Suprapubic skin (tissue), 4 donors: ENCODE results near the gene BIRC3. TPM values are rescaled to one million over a fixed set of nuclear protein-coding genes. Genes with fewer than 3 reads are reported as not detected.
A peak's percentile ranks its signal among the peaks of the same experiment; 100 is the strongest.

Experiments used
- DNase-seq, 2 donors: peaks; one replicate each; pipeline ENCODE4 v3.0.0-alpha.2; 2019; ENCODE audit warnings: low spot score in 2 of 2
- H3K27ac ChIP-seq: fragments of 200-600 bp; sonication (generic); one replicate; pipeline ENCODE4 v1.5.1; 2019
- H3K27me3 ChIP-seq: fragments of 200-600 bp; sonication (generic); one replicate; pipeline ENCODE4 v1.5.1; 2019
- H3K36me3 ChIP-seq: fragments of 200-600 bp; sonication (generic); one replicate; pipeline ENCODE4 v1.5.1; 2019
- H3K4me1 ChIP-seq: fragments of 200-600 bp; sonication (generic); one replicate; pipeline ENCODE4 v1.5.1; 2019
- H3K4me3 ChIP-seq: fragments of 200-600 bp; sonication (generic); one replicate; pipeline ENCODE4 v1.5.1; 2019; ENCODE audit warnings: mild to moderate bottlenecking
- H3K9me3 ChIP-seq: fragments of 200-600 bp; sonication (generic); one replicate; pipeline ENCODE4 v1.5.1; 2019
- EP300 ChIP-seq: sonication (generic); formaldehyde crosslinking; IDR thresholded peaks from one replicate; pipeline ENCODE4 v1.6.1; 2017; ENCODE audit warnings: antibody characterized with exemption
- POLR2A ChIP-seq, 2 donors: fragments of 450-650 bp; IDR thresholded peaks; one replicate each; pipeline ENCODE4 v1.6.1; 2017; ENCODE audit warnings: antibody characterized with exemption in 2 of 2, mild to moderate bottlenecking in 2 of 2, moderate library complexity in 2 of 2
- POLR2AphosphoS5 ChIP-seq, 3 donors: sonication (generic); formaldehyde crosslinking; IDR thresholded peaks; one replicate each; pipeline ENCODE4 v1.6.1; 2017; ENCODE audit warnings: antibody characterized with exemption in 3 of 3
- WGBS: methylation state at CpG from one replicate; pipeline ENCODE4 v1.1.5; 2018; 5-methylcytosine and 5-hydroxymethylcytosine counted together
- total RNA-seq, 4 donors: library from RNA; depleted of rRNA; stranded (reverse); fragments of >200 nt; gene quantifications; one replicate each; pipeline ENCODE4 v1.1.0, GENCODE V29; 2016
- TF ChIP-seq, protein P1 (sequence below), 2 donors: fragments of 200-600 bp in 1 of 2; fragments of 450-650 bp in 1 of 2; sonication (generic) in 1 of 2; IDR thresholded peaks; one replicate each; pipeline ENCODE4 v1.5.1; 2016 to 2019; ENCODE audit warnings: antibody characterized with exemption in 2 of 2, mild to moderate bottlenecking in 1 of 2, moderate library complexity in 1 of 2

BIRC3 gene
- 10 to 100 TPM in 3 of 4 donors, 1 to 10 TPM in 1; 4.0 to 18.2 (median 10.7) TPM for total RNA-seq

DNA sequence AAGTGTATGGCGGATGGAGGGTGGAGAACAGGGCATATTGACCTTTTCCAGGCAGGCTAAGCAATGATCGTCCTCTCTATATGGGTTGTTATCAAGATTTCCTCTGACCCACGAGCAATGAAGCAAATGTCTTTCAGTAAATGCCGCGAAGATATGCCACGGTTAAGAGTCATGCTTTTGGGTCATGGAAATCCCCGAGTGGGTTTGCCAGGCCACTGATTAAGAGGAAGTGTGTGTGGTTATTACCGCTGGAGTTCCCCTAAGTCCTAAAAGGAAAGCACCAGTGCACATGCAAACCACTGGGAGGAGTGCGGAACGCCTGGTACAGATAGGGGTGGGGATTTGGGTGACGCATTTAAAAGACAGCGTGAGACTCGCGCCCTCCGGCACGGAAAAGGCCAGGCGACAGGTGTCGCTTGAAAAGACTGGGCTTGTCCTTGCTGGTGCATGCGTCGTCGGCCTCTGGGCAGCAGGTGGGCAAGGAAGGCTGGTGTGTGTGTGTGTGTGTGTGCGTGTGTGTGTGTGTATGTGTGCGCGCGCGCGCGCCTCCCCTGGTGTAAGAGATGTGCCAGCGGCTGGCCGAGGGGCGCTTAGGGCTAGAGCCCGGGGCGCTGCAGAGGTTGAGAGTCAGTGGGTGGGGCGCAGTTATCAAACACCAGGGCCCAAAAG, at the start of gene BIRC3:
TSS of gene BIRC3 (plus strand) at position 386 of the 669 bp plus-strand sequence. CDS start 7,026 bp downstream, outside the sequence.
- Histone ChIP-seq H3K4me3 (peak within 1 kb of the TSS; percentile 60), H3K27me3 (no peaks in the 10 kb centered on the region), H3K9me3 (no peaks in the 10 kb centered on the region), H3K27ac (peak within 1 kb of the TSS; percentile 88), H3K4me1 (peaks cover 66% of the 10 kb centered on the region), H3K36me3 (no peaks in the 10 kb centered on the region)
- TF ChIP-seq POLR2A (IDR thresholded peaks at IDR 0.05) (peak in 1 of 2 donors; percentile 39), EP300 (no peak), POLR2AphosphoS5 (IDR thresholded peaks at IDR 0.05) (peak in 2 of 3 donors; percentile 60 to 84)
- TF ChIP-seq, protein P1, sequence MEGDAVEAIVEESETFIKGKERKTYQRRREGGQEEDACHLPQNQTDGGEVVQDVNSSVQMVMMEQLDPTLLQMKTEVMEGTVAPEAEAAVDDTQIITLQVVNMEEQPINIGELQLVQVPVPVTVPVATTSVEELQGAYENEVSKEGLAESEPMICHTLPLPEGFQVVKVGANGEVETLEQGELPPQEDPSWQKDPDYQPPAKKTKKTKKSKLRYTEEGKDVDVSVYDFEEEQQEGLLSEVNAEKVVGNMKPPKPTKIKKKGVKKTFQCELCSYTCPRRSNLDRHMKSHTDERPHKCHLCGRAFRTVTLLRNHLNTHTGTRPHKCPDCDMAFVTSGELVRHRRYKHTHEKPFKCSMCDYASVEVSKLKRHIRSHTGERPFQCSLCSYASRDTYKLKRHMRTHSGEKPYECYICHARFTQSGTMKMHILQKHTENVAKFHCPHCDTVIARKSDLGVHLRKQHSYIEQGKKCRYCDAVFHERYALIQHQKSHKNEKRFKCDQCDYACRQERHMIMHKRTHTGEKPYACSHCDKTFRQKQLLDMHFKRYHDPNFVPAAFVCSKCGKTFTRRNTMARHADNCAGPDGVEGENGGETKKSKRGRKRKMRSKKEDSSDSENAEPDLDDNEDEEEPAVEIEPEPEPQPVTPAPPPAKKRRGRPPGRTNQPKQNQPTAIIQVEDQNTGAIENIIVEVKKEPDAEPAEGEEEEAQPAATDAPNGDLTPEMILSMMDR (IDR thresholded peaks at IDR 0.05), result peak; percentile 7 to 45
- DNase-seq, result peak; percentile 90 to 94
- under 1% methylated on average over 26 of the region's 34 CpGs for WGBS

DNA sequence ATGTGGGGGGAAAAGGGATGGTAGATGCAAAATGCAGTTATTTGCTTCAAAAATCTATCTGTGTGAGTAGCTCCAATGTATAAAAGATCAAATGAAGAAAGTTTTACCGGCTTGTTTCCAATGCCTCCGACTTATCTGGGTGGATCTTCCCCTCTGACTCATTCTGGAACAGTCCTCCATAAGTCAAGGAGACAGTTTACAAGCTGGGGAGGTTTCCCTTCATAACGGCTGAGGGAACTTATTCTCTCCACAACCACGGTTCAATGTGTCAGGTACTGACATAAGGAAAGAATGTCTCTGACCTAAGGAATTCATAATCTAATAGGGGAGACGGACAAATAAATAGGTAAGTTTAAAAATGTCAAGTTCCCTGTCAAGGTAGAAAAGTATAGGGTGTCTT, 49.7 kb upstream of the BIRC3 start:
- TF ChIP-seq POLR2AphosphoS5 (IDR thresholded peaks at IDR 0.05) (peak in 1 of 3 donors; percentile 35), EP300 (no peak)
- peaks cover 33% of the 10 kb centered on the region for H3K4me1 ChIP-seq
- H3K27me3 ChIP-seq, result no peaks in the 10 kb centered on the region
- no peak for DNase-seq
- H3K36me3 ChIP-seq, result no peaks in the 10 kb centered on the region
- peak overlapping the region; percentile 94 for H3K27ac ChIP-seq
- H3K9me3 ChIP-seq, result no peaks in the 10 kb centered on the region
- H3K4me3 ChIP-seq, result peak overlapping the region; percentile 54
- 18% methylated on average over 5 of the region's 5 CpGs for WGBS

DNA sequence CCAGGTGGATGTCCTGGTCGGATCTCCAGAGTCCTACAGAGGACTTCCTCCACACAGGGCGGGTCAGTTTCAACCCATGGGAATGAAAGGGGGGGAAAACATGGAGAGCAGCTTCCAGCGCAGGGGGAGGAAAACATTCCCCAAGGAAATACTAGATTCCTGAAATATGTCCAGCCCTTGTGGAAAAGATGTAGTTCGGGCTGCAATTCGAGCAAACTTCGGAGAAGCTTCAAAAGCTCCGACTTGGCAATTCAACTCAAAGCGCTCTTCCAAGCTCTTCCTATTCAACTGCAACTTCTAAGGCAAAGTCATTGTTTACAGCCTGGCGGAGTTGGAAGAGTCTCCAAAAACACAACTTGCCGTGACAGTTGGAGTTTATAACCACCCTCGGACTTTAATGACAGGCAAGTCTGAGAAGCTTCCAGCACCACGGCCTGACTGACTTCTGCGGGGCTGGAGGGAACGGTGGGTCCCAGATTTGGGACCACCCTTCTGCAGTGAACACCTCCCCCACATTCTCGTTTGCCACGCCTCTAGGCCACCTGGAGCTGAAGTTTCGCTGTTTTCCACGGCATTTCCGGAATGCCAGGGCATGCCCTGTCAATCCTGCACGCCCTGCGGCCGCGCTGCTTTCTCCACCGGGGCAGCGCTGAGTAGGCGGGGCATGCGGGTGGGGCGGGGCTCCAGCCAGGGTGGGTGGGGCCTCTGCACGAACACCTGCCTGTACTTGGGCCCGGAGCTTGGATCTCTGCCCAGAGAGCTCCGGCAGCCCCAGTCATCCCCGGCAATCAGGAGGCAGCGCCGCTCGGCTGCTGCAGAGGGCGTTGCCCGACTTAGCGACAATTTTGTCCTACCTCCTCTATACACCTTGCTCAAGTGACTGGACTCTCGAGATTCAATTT, 49.0 kb upstream of the BIRC3 start:
- Histone ChIP-seq H3K27ac (peak overlapping the region; percentile 94), H3K9me3 (no peaks in the 10 kb centered on the region), H3K4me3 (peak overlapping the region; percentile 54), H3K27me3 (no peaks in the 10 kb centered on the region), H3K4me1 (peaks cover 33% of the 10 kb centered on the region), H3K36me3 (no peaks in the 10 kb centered on the region)
- peak; percentile 83 to 90 for DNase-seq
- 10% methylated on average over 29 of the region's 39 CpGs for WGBS
- TF ChIP-seq EP300 (no peak), POLR2AphosphoS5 (IDR thresholded peaks at IDR 0.05) (peak in 2 of 3 donors; percentile 13 to 17)
- TF ChIP-seq, protein P1 (IDR thresholded peaks at IDR 0.05), result peak in 1 of 2 donors; percentile 61

DNA sequence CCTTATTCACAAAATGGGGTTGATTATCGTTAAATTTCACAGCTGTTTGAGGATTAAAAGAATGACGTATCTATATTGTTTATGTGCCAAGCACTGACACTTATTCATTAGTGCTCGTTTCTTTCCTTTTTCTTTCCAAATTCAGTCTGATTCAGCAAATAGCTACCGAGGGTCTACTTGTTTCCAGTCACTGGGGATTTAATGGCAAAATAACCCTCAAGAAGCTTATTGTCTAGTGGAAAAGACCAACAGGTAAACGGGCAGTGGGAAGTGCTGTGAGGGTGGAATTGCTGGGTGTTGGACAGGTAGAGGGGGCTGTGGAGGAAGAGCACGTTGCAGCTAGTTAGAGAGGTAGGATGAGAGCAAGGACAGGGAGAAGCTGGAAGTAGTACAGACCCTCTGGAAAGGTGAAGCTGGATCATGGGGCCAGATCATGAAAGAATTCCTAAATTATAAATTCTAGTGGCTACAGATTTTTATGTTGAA, 48.3 kb upstream of the BIRC3 start:
- 13% methylated on average over 6 of the region's 6 CpGs for WGBS
- H3K36me3 ChIP-seq, result no peaks in the 10 kb centered on the region
- H3K9me3 ChIP-seq, result no peaks in the 10 kb centered on the region
- peaks cover 33% of the 10 kb centered on the region for H3K4me1 ChIP-seq
- no peaks in the 10 kb centered on the region for H3K27me3 ChIP-seq
- peak overlapping the region; percentile 94 for H3K27ac ChIP-seq
- TF ChIP-seq, protein P1 (IDR thresholded peaks at IDR 0.05), result no peak
- no peak for TF ChIP-seq EP300
- no peak for TF ChIP-seq POLR2AphosphoS5 (IDR thresholded peaks at IDR 0.05)
- no peak for TF ChIP-seq POLR2A (IDR thresholded peaks at IDR 0.05)
- peak overlapping the region; percentile 54 for H3K4me3 ChIP-seq
- no peak for DNase-seq

DNA sequence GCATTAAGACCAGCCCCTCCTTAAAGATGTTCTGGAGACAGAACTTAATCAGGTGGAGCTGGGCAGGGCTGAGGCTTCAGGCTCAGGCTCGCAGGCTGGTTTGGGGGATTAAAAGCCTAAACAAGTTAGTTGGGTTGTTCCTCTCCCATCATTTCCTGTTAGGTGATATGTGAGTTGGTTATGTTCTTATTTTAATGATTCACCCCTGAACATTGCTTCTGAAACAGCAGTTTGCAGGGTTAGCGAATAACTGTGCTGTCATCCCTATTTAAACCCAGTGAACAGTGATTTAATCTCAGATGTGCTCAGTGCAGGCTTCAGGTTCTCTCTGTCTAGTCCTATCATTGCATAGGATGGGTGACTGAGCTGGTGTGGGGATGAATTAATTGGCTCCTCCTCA, 47.4 kb upstream of the BIRC3 start:
- no peak for DNase-seq
- peak overlapping the region; percentile 37 for H3K27ac ChIP-seq
- 50% methylated on average over 2 of the region's 2 CpGs for WGBS

More for the DNA sequence above, 47.4 kb upstream of the BIRC3 start:
- Histone ChIP-seq H3K4me3 (no peak overlapping the region), H3K36me3 (no peaks in the 10 kb centered on the region), H3K27me3 (no peaks in the 10 kb centered on the region), H3K9me3 (no peaks in the 10 kb centered on the region), H3K4me1 (peaks cover 33% of the 10 kb centered on the region)
- TF ChIP-seq, protein P1 (IDR thresholded peaks at IDR 0.05), result no peak
- TF ChIP-seq EP300, result no peak
- no peak for TF ChIP-seq POLR2A (IDR thresholded peaks at IDR 0.05)
- no peak for TF ChIP-seq POLR2AphosphoS5 (IDR thresholded peaks at IDR 0.05)
